IPS DF 6.9 (cell line): ENCODE data around the gene RSPH3.

ENCODE experiments used
- DNase-seq: peaks from one replicate; pipeline ENCODE4 v3.0.0-alpha.2; 2013; ENCODE audit warnings: low read depth, low spot score
- H3K27ac ChIP-seq: one replicate; pipeline ENCODE4 v1.5.1; 2013; ENCODE audit warnings: low read length, control low read depth
- H3K27me3 ChIP-seq: 2 replicates; pipeline ENCODE4 v1.6.1; 2013; ENCODE audit warnings: mild to moderate bottlenecking, low read length; ENCODE audit not compliant: control insufficient read depth, insufficient read depth
- H3K36me3 ChIP-seq: 2 replicates; pipeline ENCODE4 v1.6.1; 2013; ENCODE audit warnings: low read length; ENCODE audit not compliant: control insufficient read depth, insufficient read depth
- H3K4me1 ChIP-seq: 2 replicates; pipeline ENCODE4 v1.6.1; 2013; ENCODE audit warnings: low read length; ENCODE audit not compliant: control insufficient read depth, insufficient read depth
- H3K4me3 ChIP-seq: 2 replicates; pipeline ENCODE4 v1.5.1; 2013; ENCODE audit warnings: mild to moderate bottlenecking, low read length
- H3K9me3 ChIP-seq: 2 replicates; pipeline ENCODE4 v1.6.1; 2013; ENCODE audit warnings: low read length, inconsistent platforms; ENCODE audit not compliant: control insufficient read depth, insufficient read depth
- WGBS: extraction: QIAGEN DNeasy Blood & Tissue Kit; methylation state at CpG from one replicate; pipeline ENCODE4 v1.1.7; 2013; ENCODE audit warnings: mixed read lengths, missing lambda C conversion rate; ENCODE audit not compliant: insufficient read length, insufficient coverage; 5-methylcytosine and 5-hydroxymethylcytosine counted together

RSPH3 gene

GRCh38 chr6:158999666-159000403 is at the start of gene RSPH3:
TSS of gene RSPH3 (minus strand) at chr6:159000202. CDS start at chr6:158999550, 652 bp downstream.
- WGBS, result no CpG with 5 or more reads among the region's 50 CpGs
- Histone ChIP-seq H3K4me3 (peak within 1 kb of the TSS; percentile 59; the same call in 1 of the 2 replicates), H3K4me1 (0 out of 2 replicates have a peak, but pooled peaks cover 4% of the 10 kb centered on the region), H3K27ac (no peak within 1 kb of the TSS), H3K27me3 (no peaks in the 10 kb centered on the region), H3K36me3 (no peaks in the 10 kb centered on the region), H3K9me3 (no peaks in the 10 kb centered on the region)
- peak; percentile 93 for DNase-seq

GRCh38 chr6:159047891-159048685 is 48.1 kb upstream of the RSPH3 start:
- WGBS, result no CpG with 5 or more reads among the region's 10 CpGs
- no peaks in the 10 kb centered on the region for H3K36me3 ChIP-seq
- DNase-seq, result no peak
- H3K4me3 ChIP-seq, result no peak overlapping the region
- H3K4me1 ChIP-seq, result no peaks in the 10 kb centered on the region
- H3K27me3 ChIP-seq, result no peaks in the 10 kb centered on the region
- no peaks in the 10 kb centered on the region for H3K9me3 ChIP-seq
- H3K27ac ChIP-seq, result no peak overlapping the region

GRCh38 chr6:159045801-159046200 is 45.8 kb upstream of the RSPH3 start:
- no peaks in the 10 kb centered on the region for H3K27me3 ChIP-seq
- H3K4me3 ChIP-seq, result no peak overlapping the region
- H3K9me3 ChIP-seq, result no peaks in the 10 kb centered on the region
- no peaks in the 10 kb centered on the region for H3K36me3 ChIP-seq
- H3K4me1 ChIP-seq, result no peaks in the 10 kb centered on the region
- no peak overlapping the region for H3K27ac ChIP-seq
- DNase-seq, result no peak
- WGBS, result no CpG with 5 or more reads among the region's 7 CpGs

GRCh38 chr6:159044899-159045727 is 45.1 kb upstream of the RSPH3 start, which contains the start of gene TAGAP:
TSS of gene TAGAP (minus strand) at chr6:159044991. CDS start at chr6:159044146, 845 bp downstream.
- no CpG with 5 or more reads among the region's 15 CpGs for WGBS
- no peaks in the 10 kb centered on the region for H3K4me1 ChIP-seq
- H3K27me3 ChIP-seq, result no peaks in the 10 kb centered on the region
- DNase-seq, result no peak
- no peak within 1 kb of the TSS for H3K27ac ChIP-seq
- H3K9me3 ChIP-seq, result no peaks in the 10 kb centered on the region
- H3K4me3 ChIP-seq, result no peak within 1 kb of the TSS
- H3K36me3 ChIP-seq, result no peaks in the 10 kb centered on the region

GRCh38 chr6:159043947-159044346 is 43.9 kb upstream of the RSPH3 start:
- no CpG with 5 or more reads among the region's 7 CpGs for WGBS
- H3K27ac ChIP-seq, result no peak overlapping the region
- H3K27me3 ChIP-seq, result no peaks in the 10 kb centered on the region
- H3K4me3 ChIP-seq, result no peak overlapping the region
- H3K9me3 ChIP-seq, result no peaks in the 10 kb centered on the region
- H3K4me1 ChIP-seq, result no peaks in the 10 kb centered on the region
- DNase-seq, result no peak
- no peaks in the 10 kb centered on the region for H3K36me3 ChIP-seq

- Histone ChIP-seq H3K4me1 (no peaks in the 10 kb centered on the region), H3K9me3 (no peaks in the 10 kb centered on the region), H3K27ac (no peak overlapping the region), H3K27me3 (no peaks in the 10 kb centered on the region), H3K36me3 (no peaks in the 10 kb centered on the region), H3K4me3 (no peak overlapping the region)
- DNase-seq, result no peak
- no CpG with 5 or more reads among the region's 6 CpGs for WGBS
These were observed 43.2 kb upstream of the RSPH3 start for GRCh38 chr6:159043251-159043650.

GRCh38 chr6:159042826-159043181 is 42.8 kb upstream of the RSPH3 start:
- Histone ChIP-seq H3K27ac (no peak overlapping the region), H3K4me1 (no peaks in the 10 kb centered on the region), H3K36me3 (no peaks in the 10 kb centered on the region), H3K4me3 (no peak overlapping the region), H3K27me3 (no peaks in the 10 kb centered on the region), H3K9me3 (no peaks in the 10 kb centered on the region)
- WGBS, result no CpG with 5 or more reads among the region's 5 CpGs
- no peak for DNase-seq

- no peak overlapping the region for H3K4me3 ChIP-seq
- no peaks in the 10 kb centered on the region for H3K9me3 ChIP-seq
- WGBS, result no CpG with 5 or more reads among the region's 14 CpGs
- H3K4me1 ChIP-seq, result no peaks in the 10 kb centered on the region
- no peaks in the 10 kb centered on the region for H3K36me3 ChIP-seq
- H3K27me3 ChIP-seq, result no peaks in the 10 kb centered on the region
- no peak overlapping the region for H3K27ac ChIP-seq
- DNase-seq, result peak; percentile 87
These were observed 42.2 kb upstream of the RSPH3 start for GRCh38 chr6:159042003-159042825.

- no peak for DNase-seq
These were observed 41.2 kb upstream of the RSPH3 start for GRCh38 chr6:159041181-159041580.

More at GRCh38 chr6:159041181-159041580, 41.2 kb upstream of the RSPH3 start:
- Histone ChIP-seq H3K27me3 (no peaks in the 10 kb centered on the region), H3K9me3 (no peaks in the 10 kb centered on the region), H3K4me3 (no peak overlapping the region), H3K36me3 (no peaks in the 10 kb centered on the region), H3K4me1 (no peaks in the 10 kb centered on the region), H3K27ac (no peak overlapping the region)
- WGBS, result no CpG with 5 or more reads among the region's 7 CpGs
